ENCODE measurements around the gene DAZL. TPM values are rescaled to one million over a fixed set of nuclear protein-coding genes. Genes with fewer than 3 reads are reported as not detected.

Gene DAZL
- total RNA-seq, result under 1 TPM in 1 of 4 donors, not detected in 3; 0.07 TPM

- intact Hi-C loops (cut with DNase I; ENCODE audit: low total_unique reads), result loop anchor here (5.0 kb wide), 1 partner anchor 632 kb away; no protein-coding TSS in a partner anchor
- TF ChIP-seq POLR2A (IDR thresholded peaks at IDR 0.05) (no peak), CTCF (IDR thresholded peaks at IDR 0.05) (no peak)
- H3K4me3 ChIP-seq (ENCODE audit: low read depth, poor library complexity, severe bottlenecking), result no peak within 1 kb of the TSS
- no peak for DNase-seq (ENCODE audit: low spot score in 2 of 2)
- WGBS, 2 donors, result 95 to 97% methylated on average over 63 of the region's 63 CpGs
Measured at GRCh38 chr3:16604887-16605602, at the start of gene DAZL. Gene DAZL, minus strand, starts transcription at chr3:16605423. Its CDS starts 218 bp downstream, at chr3:16605205.

GRCh38 chr3:16654976-16655375 is 49.8 kb upstream of the DAZL start:
- 57 to 60% methylated on average over 1 of the region's 1 CpG for WGBS, 2 donors
- TF ChIP-seq POLR2A (IDR thresholded peaks at IDR 0.05) (no peak), CTCF (IDR thresholded peaks at IDR 0.05) (no peak)
- intact Hi-C loops (cut with DNase I; ENCODE audit: low total_unique reads), result no loop called here
- no peak overlapping the region for H3K4me3 ChIP-seq (ENCODE audit: low read depth, poor library complexity, severe bottlenecking)
- no peak for DNase-seq (ENCODE audit: low spot score in 2 of 2)

- H3K4me3 ChIP-seq (ENCODE audit: low read depth, poor library complexity, severe bottlenecking), result no peak overlapping the region
- 52 to 77% methylated on average over 4 of the region's 4 CpGs for WGBS, 2 donors
- no peak for DNase-seq (ENCODE audit: low spot score in 2 of 2)
- intact Hi-C loops (cut with DNase I; ENCODE audit: low total_unique reads), result no loop called here
- TF ChIP-seq POLR2A (IDR thresholded peaks at IDR 0.05) (no peak), CTCF (IDR thresholded peaks at IDR 0.05) (no peak)
Measured at GRCh38 chr3:16653712-16654111, 48.5 kb upstream of the DAZL start.

GRCh38 chr3:16647668-16648067 is 42.4 kb upstream of the DAZL start:
- 85 to 86% methylated on average over 4 of the region's 4 CpGs for WGBS, 2 donors
- intact Hi-C loops (cut with DNase I; ENCODE audit: low total_unique reads), result no loop called here
- H3K4me3 ChIP-seq (ENCODE audit: low read depth, poor library complexity, severe bottlenecking), result no peak overlapping the region
- TF ChIP-seq POLR2A (IDR thresholded peaks at IDR 0.05) (no peak), CTCF (IDR thresholded peaks at IDR 0.05) (no peak)
- no peak for DNase-seq (ENCODE audit: low spot score in 2 of 2)

- WGBS, 2 donors, result 63 to 67% methylated on average over 2 of the region's 2 CpGs
- no peak for DNase-seq (ENCODE audit: low spot score in 2 of 2)
- H3K4me3 ChIP-seq (ENCODE audit: low read depth, poor library complexity, severe bottlenecking), result no peak overlapping the region
- intact Hi-C loops (cut with DNase I; ENCODE audit: low total_unique reads), result no loop called here
- no peak for TF ChIP-seq POLR2A (IDR thresholded peaks at IDR 0.05)
- no peak for TF ChIP-seq CTCF (IDR thresholded peaks at IDR 0.05)
Measured at GRCh38 chr3:16639806-16640205, 34.6 kb upstream of the DAZL start.

GRCh38 chr3:16633948-16634347 is 28.7 kb upstream of the DAZL start:
- TF ChIP-seq CTCF (IDR thresholded peaks at IDR 0.05), result no peak
- WGBS, 2 donors, result 79% methylated on average over 3 of the region's 3 CpGs
- intact Hi-C loops (cut with DNase I; ENCODE audit: low total_unique reads), result no loop called here
- DNase-seq (ENCODE audit: low spot score in 2 of 2), result no peak
- H3K4me3 ChIP-seq (ENCODE audit: low read depth, poor library complexity, severe bottlenecking), result no peak overlapping the region

All from lower leg skin (tissue), 4 donors.